NK-92 (cell line): ENCODE results near the gene LAMC2.
"Not testable (repeated sequence)": the region's sequence is repeated elsewhere in the genome, so short reads cannot be mapped to it uniquely, and the experiment has no call there.

Experiments
- DNase-seq: peaks from one replicate; lab custom pipeline; 2025; ENCODE audit not compliant: unreplicated experiment; lab: John Stamatoyannopoulos, UW

The LAMC2 gene

GRCh38 chr1:183255073-183255472 is 69.0 kb downstream of the LAMC2 start:
- no peak for DNase-seq

GRCh38 chr1:183259924-183260323 is 73.9 kb downstream of the LAMC2 start:
- no peak for DNase-seq

- DNase-seq = no peak
Measured at GRCh38 chr1:183262628-183263200, 76.7 kb downstream of the LAMC2 start.

- no peak for DNase-seq
Measured at GRCh38 chr1:183263886-183264602, 78.0 kb downstream of the LAMC2 start.

- no peak for DNase-seq
Measured at GRCh38 chr1:183267646-183268431, 81.8 kb downstream of the LAMC2 start.

- no peak for DNase-seq
Measured at GRCh38 chr1:183270541-183271141, 84.6 kb downstream of the LAMC2 start.

- no peak for DNase-seq
Measured at GRCh38 chr1:183272390-183272848, 86.4 kb downstream of the LAMC2 start.

- DNase-seq = no peak
Measured at GRCh38 chr1:183273300-183273699, 87.2 kb downstream of the LAMC2 start.

- not testable (repeated sequence) for DNase-seq
Measured at GRCh38 chr1:183273984-183274383, 87.9 kb downstream of the LAMC2 start.

- DNase-seq = no peak
Measured at GRCh38 chr1:183274836-183275235, 88.8 kb downstream of the LAMC2 start.

- DNase-seq = no peak
Measured at GRCh38 chr1:183275322-183275721, 89.3 kb downstream of the LAMC2 start.

GRCh38 chr1:183276386-183277080 is 90.5 kb downstream of the LAMC2 start:
- no peak for DNase-seq

- DNase-seq = no peak
Measured at GRCh38 chr1:183277821-183278738, 92.0 kb downstream of the LAMC2 start.

GRCh38 chr1:183278739-183279591 is 92.9 kb downstream of the LAMC2 start:
- no peak for DNase-seq

- no peak for DNase-seq
Measured at GRCh38 chr1:183279835-183280234, 93.8 kb downstream of the LAMC2 start.

- DNase-seq = no peak
Measured at GRCh38 chr1:183281039-183281438, 95.0 kb downstream of the LAMC2 start.

- DNase-seq = no peak
Measured at GRCh38 chr1:183281553-183282091, 95.6 kb downstream of the LAMC2 start.

- DNase-seq = no peak
Measured at GRCh38 chr1:183282101-183282855, 96.2 kb downstream of the LAMC2 start.
